GM12801 (cell line): Measurements from ENCODE around the gene TNS3.

Experiments
- CTCF ChIP-seq: IDR thresholded peaks from one replicate; pipeline ENCODE4 v1.5.1; 2011; ENCODE audit warnings: control low read depth; ENCODE audit not compliant: insufficient read length; ENCODE audit errors: extremely low read depth

TNS3 gene

GRCh38 chr7:47314248-47314647, 267.7 kb downstream of the TNS3 start:
- TF ChIP-seq CTCF: no peak

GRCh38 chr7:47313564-47313963, 268.3 kb downstream of the TNS3 start:
- no peak for TF ChIP-seq CTCF

GRCh38 chr7:47311891-47312290, 270.0 kb downstream of the TNS3 start:
- no peak for TF ChIP-seq CTCF

- no peak for TF ChIP-seq CTCF
Observed at GRCh38 chr7:47310020-47310419, 271.9 kb downstream of the TNS3 start.

GRCh38 chr7:47308808-47309207, 273.1 kb downstream of the TNS3 start:
- TF ChIP-seq CTCF: no peak

GRCh38 chr7:47307311-47307710, 274.6 kb downstream of the TNS3 start:
- no peak for TF ChIP-seq CTCF

- no peak for TF ChIP-seq CTCF
Observed at GRCh38 chr7:47304727-47305719, 276.9 kb downstream of the TNS3 start.
